WTC11 (cell line): ENCODE results near the gene CREM. TPM values are rescaled to one million over a fixed set of nuclear protein-coding genes. Genes with fewer than 3 reads are reported as not detected.

Experiments
- ATAC-seq: fragments of 200-7000 bp; cut with Tn5 transposase; 2 replicates; pipeline ENCODE4 v1.10.0; 2021; ENCODE audit warnings: mild to moderate bottlenecking, moderate library complexity
- CTCF ChIA-PET: fragments of 300-600 bp; sonication (Branson Sonifier 250); formaldehyde crosslinking; loops from one replicate; lab custom pipeline; 2021; ENCODE audit warnings: antibody characterized with exemption; lab: Charles Lee
- POLR2A ChIA-PET: fragments of 350-600 bp; sonication (Branson Sonifier 250); formaldehyde crosslinking; loops from one replicate; lab custom pipeline; 2021; ENCODE audit warnings: antibody characterized with exemption; lab: Charles Lee
- DNase-seq: peaks from one replicate; pipeline ENCODE4 v3.0.0; 2021; ENCODE audit warnings: low spot score
- H3K27ac Mint-ChIP-seq: 2 replicates; pipeline ENCODE4 v1.8.0; 2021; ENCODE audit warnings: mixed read lengths
- H3K27me3 Mint-ChIP-seq: 2 replicates; pipeline ENCODE4 v1.8.0; 2021; ENCODE audit warnings: low read depth, mild to moderate bottlenecking, moderate library complexity, mixed read lengths
- H3K36me3 Mint-ChIP-seq: 2 replicates; pipeline ENCODE4 v1.8.0; 2021; ENCODE audit warnings: mixed read lengths
- H3K4me1 Mint-ChIP-seq: 2 replicates; pipeline ENCODE4 v1.8.0; 2022; ENCODE audit warnings: mixed read lengths
- H3K4me3 Mint-ChIP-seq: 2 replicates; pipeline ENCODE4 v1.8.0; 2021; ENCODE audit warnings: mild to moderate bottlenecking, moderate library complexity, mixed read lengths
- H3K9me3 Mint-ChIP-seq: 2 replicates; pipeline ENCODE4 v1.8.0; 2021; ENCODE audit warnings: mixed read lengths
- ATF6 ChIP-seq: sonication (generic); formaldehyde crosslinking; IDR thresholded peaks from 2 replicates; pipeline ENCODE4 v1.8.1; 2023; ENCODE audit warnings: mild to moderate bottlenecking, missing genetic modification reagents
- IRF1 ChIP-seq: sonication (generic); formaldehyde crosslinking; IDR thresholded peaks from 2 replicates; pipeline ENCODE4 v1.8.0; 2023; ENCODE audit warnings: missing genetic modification reagents
- MLX ChIP-seq: sonication (generic); formaldehyde crosslinking; IDR thresholded peaks from 2 replicates; pipeline ENCODE4 v1.8.1; 2023; ENCODE audit warnings: mild to moderate bottlenecking, missing genetic modification reagents, moderate library complexity
- PRDM15 ChIP-seq: sonication (generic); formaldehyde crosslinking; IDR thresholded peaks from 2 replicates; pipeline ENCODE4 v1.8.0; 2022; ENCODE audit warnings: missing genetic modification reagents
- SMAD3 ChIP-seq: sonication (generic); formaldehyde crosslinking; IDR thresholded peaks from 2 replicates; pipeline ENCODE4 v1.8.0; 2022; ENCODE audit warnings: missing genetic modification reagents, mild to moderate bottlenecking, borderline replicate concordance
- TEAD1 ChIP-seq: sonication (generic); formaldehyde crosslinking; IDR thresholded peaks from 2 replicates; pipeline ENCODE4 v1.8.0; 2022; ENCODE audit warnings: mild to moderate bottlenecking, missing genetic modification reagents
- TP53 ChIP-seq: sonication (generic); formaldehyde crosslinking; IDR thresholded peaks from 2 replicates; pipeline ENCODE4 v1.8.1; 2023; ENCODE audit warnings: mild to moderate bottlenecking, missing genetic modification reagents
- USF1 ChIP-seq: sonication (generic); formaldehyde crosslinking; IDR thresholded peaks from 2 replicates; pipeline ENCODE4 v1.8.0; 2022; ENCODE audit warnings: mild to moderate bottlenecking, missing genetic modification reagents
- USF2 ChIP-seq: sonication (generic); formaldehyde crosslinking; IDR thresholded peaks from 2 replicates; pipeline ENCODE4 v1.8.1; 2023; ENCODE audit warnings: mild to moderate bottlenecking, missing genetic modification reagents, moderate library complexity
- ZNF121 ChIP-seq: sonication (generic); formaldehyde crosslinking; IDR thresholded peaks from 2 replicates; pipeline ENCODE4 v1.8.0; 2023; ENCODE audit warnings: missing genetic modification reagents
- total RNA-seq: library from RNA; stranded (reverse); gene quantifications from 3 replicates; pipeline ENCODE4 v1.2.3, GENCODE V29; 2021

Gene CREM
- total RNA-seq, 1 experiment from 2014 or later: 23.6 TPM

GRCh38 chr10:35213699-35214098 lies 87.1 kb downstream of the CREM start:
- no peak for DNase-seq
- CTCF ChIA-PET: interaction anchor here (3.6 kb wide), 1 partner anchor 18 kb away, joined by 33 read pairs; no protein-coding TSS in a partner anchor

More at GRCh38 chr10:35213699-35214098, 87.1 kb downstream of the CREM start:
- Mint-ChIP-seq H3K4me3 (no peak overlapping the region), H3K9me3 (no peaks in the 10 kb centered on the region), H3K36me3 (no peaks in the 10 kb centered on the region), H3K27ac (no peak overlapping the region)
- POLR2A ChIA-PET: interaction anchor here (0.7 kb wide), 1 partner anchor 11 kb away, joined by 3 read pairs; no protein-coding TSS in a partner anchor
- TF ChIP-seq TP53 (CRISPR knock-in tag) (no peak), TEAD1 (CRISPR knock-in tag) (no peak), ZNF121 (CRISPR knock-in tag) (no peak), SMAD3 (no peak), ATF6 (CRISPR knock-in tag) (no peak), IRF1 (CRISPR knock-in tag) (no peak), USF1 (CRISPR knock-in tag) (no peak), USF2 (CRISPR knock-in tag) (no peak), MLX (CRISPR knock-in tag) (no peak), PRDM15 (no peak)
- TF ChIP-seq, all 79 proteins: peak for 0
- no peak for ATAC-seq
- H3K27me3 Mint-ChIP-seq: no peaks in the 10 kb centered on the region
- H3K4me1 Mint-ChIP-seq: peaks cover 42% of the 10 kb centered on the region
